Stimulated activated naive CD4-positive, alpha-beta T cell (primary cell): ENCODE measurements around the gene DENND4B.
A peak's percentile ranks its signal among the peaks of the same experiment; 100 is the strongest.

Source experiments
- DNase-seq, 6 experiments: peaks; one replicate each; lab custom pipeline; 2025; lab: John Stamatoyannopoulos, UW

Gene DENND4B

GRCh38 chr1:153945795-153946621 lies 510 bp downstream of the DENND4B start:
- DNase-seq, result peak; percentile 50 to 80 (median 63)

- DNase-seq, result peak; percentile 63 to 84 (median 78)
These were observed 1.3 kb downstream of the DENND4B start for GRCh38 chr1:153945131-153945794.

- no peak for DNase-seq
These were observed 1.7 kb downstream of the DENND4B start for GRCh38 chr1:153944827-153945117.

- DNase-seq, result no peak
These were observed 2.3 kb downstream of the DENND4B start for GRCh38 chr1:153944005-153944826.

GRCh38 chr1:153942766-153943549 lies 3.6 kb downstream of the DENND4B start:
- no peak for DNase-seq

GRCh38 chr1:153941826-153942725 lies 4.4 kb downstream of the DENND4B start:
- DNase-seq, result no peak

GRCh38 chr1:153940756-153941155 lies 5.8 kb downstream of the DENND4B start:
- DNase-seq, result no peak

- no peak for DNase-seq
These were observed 7.0 kb downstream of the DENND4B start for GRCh38 chr1:153939476-153939875.

- DNase-seq, result no peak
These were observed 7.5 kb downstream of the DENND4B start for GRCh38 chr1:153938996-153939395.

- no peak for DNase-seq
These were observed 9.2 kb downstream of the DENND4B start for GRCh38 chr1:153937331-153937730.

- no peak for DNase-seq
These were observed 10.3 kb downstream of the DENND4B start for GRCh38 chr1:153936011-153936802.

- no peak for DNase-seq
These were observed 11.8 kb downstream of the DENND4B start for GRCh38 chr1:153934746-153935145.

GRCh38 chr1:153933955-153934354 lies 12.6 kb downstream of the DENND4B start:
- DNase-seq, result no peak

- no peak for DNase-seq
These were observed 13.1 kb downstream of the DENND4B start for GRCh38 chr1:153933430-153933829.

GRCh38 chr1:153932156-153933131 lies 14.1 kb downstream of the DENND4B start:
- DNase-seq, result no peak

GRCh38 chr1:153929981-153930948 lies 16.3 kb downstream of the DENND4B start:
- no peak for DNase-seq

- DNase-seq, result no peak
These were observed 17.1 kb downstream of the DENND4B start for GRCh38 chr1:153929426-153929825.
